Mucosa of rectum (tissue), 2 donors: ENCODE data around the gene ACVR2B.
"Not testable (repeated sequence)": the region's sequence is repeated elsewhere in the genome, so short reads cannot be mapped to it uniquely, and the experiment has no call there.

Experiments used
- H3K27ac ChIP-seq, 2 donors: one replicate each; pipeline ENCODE4 v1.7.0; 2013; ENCODE audit warnings: inconsistent platforms in 2 of 2, low read depth in 2 of 2, low read length in 2 of 2
- H3K27me3 ChIP-seq, 2 donors: one replicate each; pipeline ENCODE4 v1.7.0; 2013; ENCODE audit warnings: low read length in 2 of 2; ENCODE audit not compliant: control insufficient read depth in 2 of 2, insufficient read depth in 2 of 2
- H3K36me3 ChIP-seq, 2 donors: one replicate each; pipeline ENCODE4 v1.7.0; 2013; ENCODE audit warnings: low read length in 2 of 2; ENCODE audit not compliant: control insufficient read depth in 2 of 2, insufficient read depth in 2 of 2
- H3K4me1 ChIP-seq, 2 donors: one replicate each; pipeline ENCODE4 v1.7.0; 2013; ENCODE audit warnings: low read length in 2 of 2, mild to moderate bottlenecking in 1 of 2; ENCODE audit not compliant: control insufficient read depth in 2 of 2, insufficient read depth in 2 of 2
- H3K4me3 ChIP-seq, 2 donors: one replicate each; pipeline ENCODE4 v1.7.0; 2013; ENCODE audit warnings: low read length in 2 of 2
- H3K9ac ChIP-seq, 2 donors: one replicate each; pipeline ENCODE4 v1.7.0; 2013; ENCODE audit warnings: low read length in 2 of 2, low read depth in 1 of 2, mild to moderate bottlenecking in 1 of 2
- H3K9me3 ChIP-seq, 2 donors: one replicate each; pipeline ENCODE4 v1.7.0; 2013; ENCODE audit warnings: low read length in 2 of 2; ENCODE audit not compliant: control insufficient read depth in 2 of 2
- donor health status: healthy.
- donor health status: Normal muscosa, but diverticular disease.

ACVR2B gene

DNA sequence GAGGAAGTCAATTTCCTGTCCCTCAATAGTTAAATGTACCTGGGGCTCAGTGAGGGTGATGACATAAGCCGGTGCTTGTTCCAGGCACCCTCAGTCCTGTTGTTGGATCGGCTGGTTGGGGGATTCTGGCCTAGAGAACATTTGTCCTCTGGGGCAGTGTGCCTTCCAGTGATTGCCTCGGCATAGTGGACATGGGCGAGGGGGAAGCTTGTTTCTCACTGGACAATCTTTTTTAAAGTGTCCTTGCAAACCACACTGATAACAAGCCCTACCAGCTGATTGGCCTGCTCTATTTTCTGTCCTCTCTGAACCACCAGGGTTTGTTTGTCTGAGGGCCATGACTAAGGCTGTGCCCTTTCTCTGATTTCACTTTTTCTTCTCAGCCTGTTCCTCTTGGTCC lies 10.5 kb upstream of the ACVR2B start:
- not testable (repeated sequence) for H3K9ac ChIP-seq, H3K9me3 ChIP-seq, H3K36me3 ChIP-seq, H3K4me1 ChIP-seq, H3K4me3 ChIP-seq, H3K27ac ChIP-seq, H3K27me3 ChIP-seq

DNA sequence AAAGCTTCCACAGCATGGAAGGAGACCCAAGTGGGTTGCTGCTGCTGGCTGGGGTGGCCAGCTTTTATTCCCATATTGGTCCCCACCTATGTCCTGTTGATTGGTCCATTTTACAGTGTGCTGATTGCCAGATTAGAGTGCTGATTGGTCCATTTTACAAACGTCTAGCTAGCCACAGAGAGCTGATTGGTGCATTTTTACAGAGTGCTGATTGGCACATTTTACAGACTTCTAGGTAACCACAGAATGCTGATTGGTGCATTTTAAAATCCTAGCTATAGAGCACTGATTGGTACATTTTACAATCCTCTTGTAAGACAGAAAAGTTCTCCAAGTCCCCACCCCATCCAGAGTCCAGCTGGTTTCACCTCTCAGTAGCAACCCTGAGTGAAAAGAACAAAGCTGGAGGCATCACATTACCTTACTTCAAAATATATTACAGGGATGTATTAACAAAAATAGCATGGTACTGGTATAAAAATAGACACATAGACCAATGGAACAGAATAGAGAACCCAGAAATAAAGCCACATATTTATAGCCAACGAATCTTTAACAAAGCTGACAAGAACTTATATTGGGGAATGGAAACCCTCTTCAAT lies 7.5 kb upstream of the ACVR2B start:
- H3K36me3 ChIP-seq: no peaks in the 10 kb centered on the region
- H3K9me3 ChIP-seq: no peaks in the 10 kb centered on the region
- no peaks in the 10 kb centered on the region for H3K4me1 ChIP-seq
- H3K27me3 ChIP-seq: no peaks in the 10 kb centered on the region
- H3K4me3 ChIP-seq: no peak overlapping the region
- no peak overlapping the region for H3K27ac ChIP-seq
- H3K9ac ChIP-seq: no peak overlapping the region

DNA sequence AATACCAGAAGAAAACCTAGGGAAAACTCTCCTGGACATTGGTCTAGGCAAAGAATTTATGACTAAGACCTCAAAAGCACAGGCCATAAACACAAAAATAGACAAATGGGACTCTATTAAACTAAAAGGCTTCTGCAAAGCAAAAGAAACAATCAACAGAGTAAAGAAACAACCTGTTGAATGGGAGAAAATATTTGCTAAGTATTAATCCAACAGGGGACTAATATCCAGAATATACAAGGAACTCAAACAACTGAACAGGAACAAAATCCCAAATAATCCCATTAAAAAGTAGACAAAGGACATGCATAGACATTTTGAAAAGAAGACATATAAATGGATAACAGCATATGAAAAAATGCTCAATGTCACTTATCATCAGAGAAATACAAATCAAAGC lies 6.9 kb upstream of the ACVR2B start:
- no peak overlapping the region for H3K4me3 ChIP-seq
- no peaks in the 10 kb centered on the region for H3K36me3 ChIP-seq
- no peaks in the 10 kb centered on the region for H3K9me3 ChIP-seq
- H3K9ac ChIP-seq: no peak overlapping the region
- H3K27ac ChIP-seq: no peak overlapping the region
- H3K4me1 ChIP-seq: no peaks in the 10 kb centered on the region
- no peaks in the 10 kb centered on the region for H3K27me3 ChIP-seq

DNA sequence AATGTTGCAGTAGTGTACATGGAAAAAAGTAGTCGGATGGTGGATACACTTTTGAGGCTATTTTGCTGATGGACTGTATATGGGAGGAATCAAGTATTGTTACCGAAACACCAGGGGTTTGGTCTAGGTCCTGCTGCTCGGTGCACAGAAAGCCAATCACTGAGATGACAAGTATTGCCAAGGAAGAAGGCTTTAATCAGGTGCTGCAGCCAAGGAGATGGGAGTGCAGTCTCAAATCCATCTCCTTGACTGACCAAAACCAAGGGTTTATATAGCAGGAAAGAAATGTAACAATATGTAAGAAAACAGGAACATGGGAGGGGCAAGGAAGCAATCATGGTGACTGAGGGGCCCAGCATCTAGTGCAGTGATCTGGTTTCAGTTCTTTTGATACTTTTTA lies 2.8 kb upstream of the ACVR2B start:
- H3K36me3 ChIP-seq: no peaks in the 10 kb centered on the region
- H3K4me3 ChIP-seq: no peak overlapping the region
- H3K9me3 ChIP-seq: no peaks in the 10 kb centered on the region
- no peaks in the 10 kb centered on the region for H3K27me3 ChIP-seq
- no peak overlapping the region for H3K27ac ChIP-seq
- no peak overlapping the region for H3K9ac ChIP-seq
- peaks cover 12 to 19% of the 10 kb centered on the region in 2 donors for H3K4me1 ChIP-seq

DNA sequence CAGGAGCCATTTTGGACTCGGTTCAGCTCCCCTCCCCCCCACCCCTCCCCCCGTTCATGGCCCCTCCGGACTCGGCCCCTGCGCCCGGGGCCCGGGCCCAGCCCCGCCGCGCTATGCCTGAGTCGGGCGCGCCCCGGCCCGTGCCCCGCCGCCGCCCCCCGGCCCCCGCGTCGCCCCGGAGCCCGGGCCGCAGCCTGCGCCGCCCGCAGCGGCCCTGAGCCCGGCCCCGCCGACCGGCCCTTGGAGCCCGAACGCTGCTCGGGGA lies 155 bp downstream of the ACVR2B start:
- Histone ChIP-seq H3K4me3 (peak overlapping the region; percentile 87 to 92), H3K27ac (peak overlapping the region; percentile 87 to 92), H3K36me3 (no peaks in the 10 kb centered on the region), H3K9ac (peak overlapping the region; percentile 75 to 86), H3K4me1 (peaks cover 24 to 36% of the 10 kb centered on the region in 2 donors), H3K9me3 (no peaks in the 10 kb centered on the region), H3K27me3 (no peaks in the 10 kb centered on the region)

DNA sequence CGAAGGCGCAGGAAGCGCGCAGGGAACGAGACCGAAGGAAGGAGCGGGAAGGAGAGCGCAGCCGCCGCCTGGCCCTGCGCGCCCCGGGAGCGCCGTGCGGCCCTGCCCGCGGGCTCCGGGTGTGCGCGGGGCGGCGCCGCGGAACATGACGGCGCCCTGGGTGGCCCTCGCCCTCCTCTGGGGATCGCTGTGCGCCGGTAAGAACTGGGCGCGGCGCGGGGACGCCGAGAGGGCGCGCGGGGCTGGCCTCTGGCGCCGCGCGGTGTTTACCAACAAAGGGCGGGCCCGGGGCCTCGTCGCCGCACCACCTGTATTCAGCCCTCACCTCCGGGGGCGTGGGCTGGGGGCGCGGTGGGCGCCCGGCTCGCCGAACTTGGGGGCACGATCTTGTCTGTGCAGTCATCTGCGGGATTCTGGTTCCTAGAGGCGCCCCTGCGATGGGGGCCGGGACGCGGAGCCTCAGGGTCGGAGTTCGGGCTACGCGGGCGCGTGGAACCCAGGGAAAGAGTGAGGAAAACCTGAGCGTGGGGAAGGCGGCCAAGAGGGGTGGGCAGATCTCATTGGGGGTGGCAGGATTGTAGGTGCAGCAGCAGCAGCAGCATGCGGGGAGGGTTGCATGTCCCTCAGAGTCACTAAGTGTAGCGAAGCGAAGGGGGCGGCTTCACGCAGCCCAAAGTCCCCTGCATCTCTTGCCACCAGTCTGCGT lies 641 bp downstream of the ACVR2B start:
- Histone ChIP-seq H3K27ac (peak overlapping the region; percentile 87 to 92), H3K9ac (peak overlapping the region; percentile 75 to 86), H3K4me3 (peak overlapping the region; percentile 87 to 92), H3K27me3 (no peaks in the 10 kb centered on the region), H3K4me1 (peaks cover 28 to 41% of the 10 kb centered on the region in 2 donors), H3K9me3 (no peaks in the 10 kb centered on the region), H3K36me3 (no peaks in the 10 kb centered on the region)

DNA sequence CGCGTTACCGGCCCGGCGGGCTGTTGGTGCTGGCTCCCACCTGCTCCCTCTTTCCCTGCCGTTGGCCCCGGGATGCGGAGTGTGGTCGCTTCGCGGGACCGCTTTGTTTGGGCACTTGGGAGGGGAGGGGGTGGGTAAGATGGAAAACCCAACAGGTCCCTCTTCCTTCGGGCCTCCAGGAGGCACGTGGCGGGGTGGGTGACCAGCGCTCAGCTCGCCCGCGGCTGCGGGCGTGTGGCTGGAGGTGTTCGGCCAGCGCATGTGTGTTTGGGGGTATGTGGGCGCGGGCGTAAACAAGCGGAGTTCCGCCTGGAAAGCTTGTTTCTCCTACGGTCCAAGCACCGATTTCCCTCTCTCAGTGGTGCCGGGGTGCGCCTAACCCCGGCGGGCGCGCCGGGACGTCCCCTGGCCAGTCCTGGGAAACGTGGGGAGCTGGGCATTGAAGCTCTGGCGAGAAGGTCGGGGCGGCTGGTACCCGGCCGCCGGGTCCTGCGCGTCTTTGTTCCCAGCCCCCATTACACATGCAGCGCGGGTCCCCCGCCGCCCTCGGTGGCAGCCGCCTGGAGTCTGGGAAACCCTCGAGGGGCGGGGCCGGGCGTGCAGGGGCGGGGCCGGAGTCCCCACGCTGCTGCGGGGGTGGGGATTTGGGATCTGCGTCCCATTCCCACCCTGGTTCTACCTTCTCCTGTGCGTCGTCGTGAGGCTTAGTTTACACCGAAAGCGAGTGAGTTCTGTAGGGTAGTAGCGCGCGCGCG lies 1.4 kb downstream of the ACVR2B start:
- peak overlapping the region; percentile 87 to 92 for H3K4me3 ChIP-seq
- H3K9ac ChIP-seq: peak overlapping the region; percentile 75 to 86
- H3K9me3 ChIP-seq: no peaks in the 10 kb centered on the region
- no peaks in the 10 kb centered on the region for H3K36me3 ChIP-seq
- H3K4me1 ChIP-seq: peaks cover 36 to 48% of the 10 kb centered on the region in 2 donors
- peak overlapping the region; percentile 87 to 92 for H3K27ac ChIP-seq
- H3K27me3 ChIP-seq: no peaks in the 10 kb centered on the region

DNA sequence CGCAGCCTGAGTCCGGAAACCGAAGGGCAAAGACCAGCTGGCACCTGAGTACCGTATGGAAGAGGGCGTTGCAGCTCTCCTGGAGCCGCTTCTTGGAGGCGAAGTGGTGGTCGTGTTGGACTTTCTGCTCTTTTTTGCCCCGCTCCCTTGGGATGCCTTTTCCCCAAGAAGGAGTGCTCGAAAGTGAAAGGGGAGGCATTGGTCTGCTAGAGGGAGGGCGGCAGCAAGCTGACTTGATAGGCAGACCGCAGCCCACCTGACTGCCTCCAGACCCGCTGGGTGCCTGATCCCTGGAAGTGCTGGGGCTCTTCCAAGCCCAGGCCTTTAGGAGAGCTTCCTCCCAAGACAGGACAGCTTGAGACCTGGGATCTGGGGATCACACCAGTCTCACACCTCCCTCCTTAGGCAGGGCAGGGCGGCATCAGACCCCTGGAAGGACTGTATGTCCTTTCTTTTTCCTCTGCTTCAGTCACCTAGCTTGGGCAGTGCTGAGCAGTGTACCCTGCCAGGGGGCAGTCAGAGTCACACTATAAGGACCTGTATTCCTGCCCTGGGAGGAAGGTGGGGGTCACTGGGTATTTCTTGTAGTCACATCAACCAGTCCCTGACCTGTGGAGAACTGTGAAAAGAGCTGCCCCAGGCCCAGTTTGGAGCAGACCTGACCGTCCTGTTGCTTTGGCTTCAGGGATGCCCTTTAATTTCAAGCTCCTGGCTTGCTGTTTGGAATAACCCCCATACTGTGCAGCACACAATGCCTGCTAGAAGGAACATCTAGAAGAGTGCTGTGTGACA lies 2.1 kb downstream of the ACVR2B start:
- Histone ChIP-seq H3K4me1 (peaks cover 37 to 55% of the 10 kb centered on the region in 2 donors), H3K27ac (peak overlapping the region; percentile 87 to 92), H3K4me3 (peak overlapping the region; percentile 87 to 92), H3K9ac (peak overlapping the region; percentile 75 to 86), H3K9me3 (no peaks in the 10 kb centered on the region), H3K36me3 (no peaks in the 10 kb centered on the region), H3K27me3 (no peaks in the 10 kb centered on the region)

DNA sequence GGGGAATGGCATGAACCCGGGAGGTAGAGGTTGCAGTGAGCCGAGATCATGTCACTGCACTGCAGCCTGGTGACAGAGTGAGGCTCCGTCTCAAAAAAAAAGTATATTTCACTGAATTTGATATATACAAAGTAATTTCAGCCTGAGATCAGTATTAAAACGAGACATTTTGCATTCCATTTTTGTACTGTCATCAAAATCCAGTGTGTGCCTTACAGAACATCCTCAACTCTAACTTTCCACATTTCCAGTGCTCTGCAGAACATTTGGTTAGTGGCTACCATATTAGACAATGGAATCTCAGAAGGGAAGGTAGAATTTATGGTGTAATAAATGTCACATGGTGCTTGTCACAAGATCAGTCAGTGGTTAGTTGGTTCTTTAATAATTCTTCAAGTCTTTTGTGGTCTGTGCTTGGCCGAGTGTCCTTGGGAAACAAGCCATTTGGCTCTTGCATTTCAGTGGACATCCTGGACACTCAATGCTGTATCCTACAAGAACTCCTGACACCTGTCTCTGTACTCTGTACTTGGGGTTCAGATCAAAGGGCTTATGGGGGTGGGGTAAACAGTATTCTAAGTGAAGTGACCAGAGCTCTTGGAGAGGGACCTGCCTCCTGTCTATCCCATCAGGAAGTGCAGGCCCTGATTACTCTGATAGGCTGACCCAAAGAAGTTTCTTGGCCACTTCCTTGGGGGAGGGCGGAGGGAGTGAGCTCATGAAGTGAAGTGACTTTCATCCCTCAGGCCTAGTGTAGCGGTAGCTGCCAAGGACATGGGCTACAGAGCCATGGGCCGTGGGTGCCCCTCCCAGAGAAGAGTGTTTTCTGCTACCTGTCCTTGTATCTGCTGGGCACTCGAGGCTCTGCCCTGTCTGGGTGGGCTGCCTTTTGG lies 3.7 kb downstream of the ACVR2B start:
- no peaks in the 10 kb centered on the region for H3K9me3 ChIP-seq
- H3K4me3 ChIP-seq: no peak overlapping the region
- H3K27me3 ChIP-seq: no peaks in the 10 kb centered on the region
- H3K9ac ChIP-seq: no peak overlapping the region
- no peaks in the 10 kb centered on the region for H3K36me3 ChIP-seq
- H3K4me1 ChIP-seq: peaks cover 37 to 56% of the 10 kb centered on the region in 2 donors
- H3K27ac ChIP-seq: no peak overlapping the region
